ENCODE data around the gene ADIPOQ.
A peak's percentile ranks its signal among the peaks of the same experiment; 100 is the strongest.
"Not testable (repeated sequence)": the region's sequence is repeated elsewhere in the genome, so short reads cannot be mapped to it uniquely, and the experiment has no call there.

The ADIPOQ gene

GRCh38 chr3:186873796-186874195 lies 31.3 kb downstream of the ADIPOQ start:
- not testable (repeated sequence) for DNase-seq

GRCh38 chr3:186874216-186874615 lies 31.7 kb downstream of the ADIPOQ start:
- not testable (repeated sequence) for DNase-seq

- not testable (repeated sequence) for DNase-seq
These were observed 32.3 kb downstream of the ADIPOQ start for GRCh38 chr3:186874841-186875240.

DNA sequence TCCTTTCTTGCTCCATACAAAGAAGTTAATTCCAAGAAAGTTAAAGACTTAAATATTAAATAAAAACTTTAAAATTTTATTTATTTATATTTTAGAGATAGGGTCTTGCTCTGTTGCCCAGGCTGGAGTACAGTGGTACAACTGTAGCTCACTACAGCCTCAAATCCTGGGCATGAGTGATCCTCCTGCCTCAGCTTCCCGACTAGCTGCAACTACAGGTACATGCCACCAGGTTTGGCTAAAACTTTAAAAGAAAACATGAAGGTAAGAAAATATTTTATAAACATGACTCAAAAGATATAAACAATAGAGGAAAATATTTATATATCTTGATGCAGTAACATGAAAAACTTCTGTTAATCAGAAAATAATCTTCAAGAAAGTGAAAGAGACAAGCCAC lies 33.2 kb downstream of the ADIPOQ start:
- DNase-seq, result no peak

DNA sequence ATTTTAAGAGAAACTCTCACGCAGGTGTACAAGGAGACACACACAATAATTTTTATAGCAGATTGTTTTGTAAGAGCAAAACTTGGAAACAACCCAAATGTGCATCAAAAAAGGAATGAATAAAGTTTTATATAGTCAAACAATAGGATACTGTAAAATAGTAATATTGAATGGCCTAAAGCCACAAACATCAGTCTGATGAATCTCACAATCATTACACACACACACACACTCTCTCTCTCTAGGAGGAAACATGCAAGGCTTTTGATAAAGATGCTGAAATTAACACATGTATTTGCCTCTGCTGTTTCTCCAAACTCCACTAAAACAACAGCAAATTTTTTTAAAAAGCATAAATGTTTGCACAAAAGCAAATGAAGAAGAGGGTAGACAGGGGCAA lies 37.3 kb downstream of the ADIPOQ start:
- no peak for DNase-seq

DNA sequence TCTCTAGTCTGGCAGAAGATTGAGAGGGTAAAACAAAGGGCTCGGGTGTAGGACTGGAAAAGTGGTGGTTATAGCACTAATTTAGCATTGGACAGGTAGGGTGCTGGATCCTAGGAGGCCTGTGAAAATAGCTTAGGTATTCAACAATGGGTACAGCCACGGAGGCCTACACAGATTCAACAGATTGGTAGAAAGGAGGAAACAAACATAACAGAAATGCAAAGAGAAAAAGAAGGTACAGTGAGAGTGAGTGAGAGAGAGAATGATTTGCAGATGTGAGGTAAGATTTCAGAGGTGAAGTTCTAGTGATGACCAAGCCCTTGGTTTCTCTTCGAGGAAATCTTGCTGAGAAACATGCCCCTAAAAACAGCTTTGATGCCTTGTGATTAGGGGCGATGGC lies 37.9 kb downstream of the ADIPOQ start:
- DNase-seq, result no peak

- peak; percentile 72 for DNase-seq
These were observed 39.6 kb downstream of the ADIPOQ start for GRCh38 chr3:186882150-186882524.

- DNase-seq, result peak; percentile 88
These were observed 40.6 kb downstream of the ADIPOQ start for GRCh38 chr3:186882881-186883685.

- no peak for DNase-seq
These were observed 41.2 kb downstream of the ADIPOQ start for GRCh38 chr3:186883686-186884058.

- DNase-seq, result not testable (repeated sequence)
These were observed 42.4 kb downstream of the ADIPOQ start for GRCh38 chr3:186884868-186885267.

DNA sequence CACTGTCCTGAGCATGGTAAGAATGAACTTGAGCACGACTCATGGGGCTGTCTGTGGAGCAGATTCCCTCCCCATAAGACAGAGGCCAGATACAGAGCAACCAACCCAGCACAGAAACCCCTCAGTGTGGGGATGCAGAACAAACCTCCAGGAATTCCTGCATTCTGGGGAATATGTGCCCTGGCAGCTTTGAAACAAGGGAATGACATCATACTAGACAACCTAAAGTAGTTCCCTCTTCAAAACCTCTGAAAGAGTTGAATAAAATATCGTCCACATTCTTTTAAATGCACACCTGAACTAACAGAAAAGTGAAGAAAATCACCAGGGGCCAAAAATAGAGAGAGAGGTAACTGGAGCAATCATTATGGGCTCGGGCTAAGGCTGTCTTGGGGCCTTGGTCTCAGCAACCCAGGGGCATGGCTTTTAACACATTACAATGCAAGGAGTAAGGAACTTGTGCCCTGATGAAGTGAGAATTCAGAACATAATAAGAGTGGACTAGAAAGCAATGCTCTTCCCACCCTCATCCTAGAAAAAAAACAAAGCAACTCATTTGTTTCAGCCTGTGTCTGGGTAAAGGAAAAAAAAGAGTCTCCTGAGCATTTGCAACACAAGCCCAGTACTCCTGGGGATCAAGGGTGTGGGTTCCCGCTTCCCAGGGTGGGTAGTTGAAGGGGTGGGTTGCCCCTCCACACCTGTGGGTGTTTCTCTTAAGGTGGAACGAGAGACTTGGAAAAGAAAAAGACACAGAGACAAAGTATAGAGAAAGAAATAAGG lies 43.9 kb downstream of the ADIPOQ start:
- no peak for DNase-seq

DNA sequence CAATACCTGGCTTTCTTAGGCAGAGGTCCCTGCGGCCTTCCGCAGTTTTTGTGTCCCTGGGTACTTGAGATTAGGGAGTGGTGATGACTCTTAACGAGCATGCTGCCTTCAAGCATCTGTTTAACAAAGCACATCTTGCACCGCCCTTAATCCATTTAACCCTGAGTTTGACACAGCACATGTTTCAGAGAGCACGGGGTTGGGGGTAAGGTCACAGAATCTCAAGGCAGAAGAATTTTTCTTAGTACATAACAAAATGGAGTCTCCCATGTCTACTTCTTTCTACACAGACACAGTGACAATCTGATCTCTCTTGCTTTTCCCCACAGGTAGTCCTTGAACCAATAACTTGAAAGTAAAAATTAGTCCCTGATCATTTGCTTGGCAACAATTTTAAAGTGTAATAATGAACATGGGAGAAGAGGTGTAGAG lies 45.0 kb downstream of the ADIPOQ start:
- not testable (repeated sequence) for DNase-seq

DNA sequence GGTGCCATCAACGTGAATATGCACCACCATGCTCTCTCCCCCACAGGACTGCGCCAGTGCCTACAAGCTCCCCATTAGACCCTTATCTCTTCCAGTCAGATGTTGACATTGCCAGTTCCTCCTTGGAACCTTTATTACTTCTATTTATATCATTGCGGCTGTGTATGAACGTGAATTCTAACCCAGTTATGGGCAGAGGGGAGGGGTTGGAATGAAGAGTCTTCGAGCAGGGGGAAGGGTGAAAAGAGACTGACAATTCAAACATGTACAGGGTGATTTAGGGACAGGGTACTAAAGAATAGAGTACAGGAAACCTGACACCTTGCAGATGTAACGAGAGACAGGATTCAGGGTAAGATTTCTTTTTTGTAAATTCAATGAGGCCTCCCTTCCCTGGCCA lies 46.1 kb downstream of the ADIPOQ start:
- DNase-seq, result no peak

DNA sequence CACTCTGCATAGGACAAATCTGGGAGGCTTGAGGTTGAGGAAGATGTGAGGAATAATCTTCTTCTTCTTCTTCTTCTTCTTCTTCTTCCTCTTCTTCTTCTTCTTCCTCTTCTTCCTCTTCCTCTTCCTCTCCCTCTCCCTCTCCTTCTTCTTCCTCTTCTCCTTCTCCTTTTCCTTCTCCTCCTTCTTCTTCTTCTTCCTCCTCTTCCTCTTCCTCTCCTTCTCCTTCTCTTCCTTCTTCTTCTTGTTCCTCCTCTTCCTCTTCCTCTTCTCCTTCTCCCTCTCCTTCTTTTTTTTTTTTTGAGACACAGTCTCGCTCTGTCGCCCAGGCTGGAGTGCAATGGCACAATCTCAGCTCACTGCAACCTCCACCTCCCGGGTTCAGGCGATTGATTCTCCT lies 47.2 kb downstream of the ADIPOQ start:
- DNase-seq, result not testable (repeated sequence)

DNA sequence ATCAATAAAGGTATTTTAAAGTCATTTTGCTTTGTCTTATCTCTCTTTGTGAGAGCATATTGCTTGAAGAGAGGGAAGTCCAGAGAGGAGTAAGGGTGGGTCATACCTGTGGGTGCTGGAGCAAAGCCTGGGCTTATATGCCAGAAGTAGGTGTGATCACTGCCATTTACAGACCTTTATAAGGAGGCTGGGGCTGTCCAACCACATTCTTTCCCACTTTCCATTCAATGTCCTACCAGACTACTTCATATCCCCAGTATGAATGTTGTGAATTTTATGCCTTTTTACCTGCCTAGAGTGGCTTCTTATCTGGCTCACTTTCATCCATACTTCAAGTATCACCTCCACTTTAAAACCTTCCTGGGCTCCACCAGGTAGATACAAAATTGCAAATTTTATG lies 48.4 kb downstream of the ADIPOQ start:
- no peak for DNase-seq

- not testable (repeated sequence) for DNase-seq
These were observed 50.6 kb downstream of the ADIPOQ start for GRCh38 chr3:186893071-186893470.

DNA sequence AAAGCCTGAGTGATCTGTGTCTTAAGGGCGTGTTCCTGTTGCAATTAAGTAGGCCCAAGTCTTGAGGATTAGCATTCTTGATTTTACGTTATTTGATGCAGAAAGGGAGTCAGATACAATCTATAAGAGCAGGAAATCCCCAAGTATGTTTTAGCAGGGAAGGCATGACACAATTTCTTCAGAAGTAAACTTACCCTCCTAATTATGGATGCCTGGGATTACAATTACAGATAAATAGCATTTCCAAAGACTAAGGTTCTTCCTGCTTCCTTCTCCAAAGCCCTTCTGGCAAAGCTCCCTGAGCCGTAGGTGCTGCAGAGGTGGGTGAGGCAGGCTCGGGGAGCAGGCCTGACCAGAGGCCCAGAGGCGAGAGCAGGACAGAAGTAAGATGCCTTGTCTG lies 52.9 kb downstream of the ADIPOQ start:
- DNase-seq, result no peak

DNA sequence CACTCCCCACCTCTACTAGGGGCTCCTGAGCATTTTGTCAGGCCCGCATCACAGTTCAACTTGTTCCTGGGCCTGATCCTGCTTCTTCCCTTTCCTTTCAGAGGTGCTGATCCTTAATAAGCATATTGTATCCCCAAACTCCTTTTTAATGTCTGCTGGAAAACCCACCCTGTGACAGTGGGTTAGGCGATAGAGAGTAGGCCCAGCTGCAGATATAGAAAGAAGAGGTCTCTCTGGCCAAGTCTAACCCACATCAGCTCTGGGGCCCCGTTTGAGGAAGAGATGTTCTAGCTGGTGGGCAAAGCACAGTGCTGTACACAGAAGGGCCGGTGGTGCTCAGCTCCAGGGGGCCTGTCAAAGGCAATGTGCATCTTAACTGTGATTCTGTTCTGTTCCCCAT lies 53.5 kb downstream of the ADIPOQ start:
- no peak for DNase-seq

GRCh38 chr3:186896875-186897274 lies 54.4 kb downstream of the ADIPOQ start:
- no peak for DNase-seq

- DNase-seq, result peak; percentile 81
These were observed 58.7 kb downstream of the ADIPOQ start for GRCh38 chr3:186901135-186901734.

DNA sequence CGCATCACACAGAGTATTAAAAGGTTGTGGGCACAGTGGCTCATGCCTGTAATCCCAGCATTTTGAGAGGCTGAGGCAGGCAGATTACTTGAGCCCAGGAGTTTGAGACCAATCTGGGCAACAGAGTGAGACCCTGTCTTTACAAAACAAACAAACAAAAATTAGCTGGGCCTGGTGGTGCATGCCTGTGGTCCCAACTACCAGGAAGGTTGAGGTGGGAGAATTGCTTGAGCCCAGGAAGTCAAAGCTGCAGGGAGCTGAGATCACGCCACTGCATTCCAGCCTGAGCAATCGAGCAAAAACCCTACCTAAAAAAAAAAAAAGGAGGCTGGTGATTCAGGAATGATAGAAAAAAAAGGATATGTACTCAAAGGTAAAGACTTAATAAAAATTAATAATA lies 59.6 kb downstream of the ADIPOQ start:
- DNase-seq, result peak; percentile 62

GRCh38 chr3:186902713-186903112 lies 60.2 kb downstream of the ADIPOQ start:
- DNase-seq, result no peak

DNA sequence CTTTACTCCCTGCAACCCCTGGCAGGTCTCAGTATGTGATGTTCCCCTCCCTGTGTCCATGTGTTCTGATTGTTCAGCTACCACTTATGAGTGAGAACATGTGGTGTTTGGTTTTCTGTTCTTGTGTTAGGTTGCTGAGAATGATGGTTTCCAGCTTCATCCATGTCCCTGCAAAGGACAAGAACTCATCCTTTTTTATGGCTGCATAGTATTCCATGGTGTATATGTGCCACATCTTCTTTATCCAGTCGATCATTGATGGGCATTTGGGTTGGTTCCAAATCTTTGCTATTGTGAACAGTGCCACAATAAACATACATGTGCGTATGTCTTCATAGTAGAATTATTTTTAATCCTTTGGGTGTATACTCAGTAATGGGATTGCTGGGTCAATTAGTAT lies 61.2 kb downstream of the ADIPOQ start:
- DNase-seq, result not testable (repeated sequence)

GRCh38 chr3:186907075-186907474 lies 64.6 kb downstream of the ADIPOQ start:
- DNase-seq, result not testable (repeated sequence)
